Natural killer cell (primary cell): ENCODE results near the gene PDS5B. TPM values are rescaled to one million over a fixed set of nuclear protein-coding genes. Genes with fewer than 3 reads are reported as not detected.

Experiments
- ATAC-seq, 3 donors: fragments of 150-1000 bp in 2 of 3; fragments of 200-7000 bp in 1 of 3; cut with Tn5 transposase; 1 replicate in 1 of 3; 2 replicates in 2 of 3; pipeline ENCODE4 v1.10.0; 2021; ENCODE audit warnings: mild to moderate bottlenecking in 2 of 3, moderate library complexity in 2 of 3
- DNase-seq, 2 donors: peaks; one replicate each; pipeline versions ENCODE4 v3.0.0 to v3.0.0-alpha.2; 2013 to 2021; ENCODE audit warnings: mixed read lengths in 1 of 2
- H3K27ac ChIP-seq: one replicate; pipeline ENCODE4 v1.5.1; 2013; ENCODE audit warnings: mild to moderate bottlenecking, low read length
- H3K27me3 ChIP-seq: one replicate; pipeline ENCODE4 v1.6.1; 2013; ENCODE audit warnings: low read length; ENCODE audit not compliant: control insufficient read depth, insufficient read depth
- H3K36me3 ChIP-seq: one replicate; pipeline ENCODE4 v1.6.1; 2013; ENCODE audit warnings: low read length; ENCODE audit not compliant: control insufficient read depth, insufficient read depth
- H3K4me1 ChIP-seq: one replicate; pipeline ENCODE4 v1.6.1; 2013; ENCODE audit warnings: low read length; ENCODE audit not compliant: control insufficient read depth, insufficient read depth
- H3K4me3 ChIP-seq: one replicate; pipeline ENCODE4 v1.5.1; 2013; ENCODE audit warnings: low read length
- H3K9me3 ChIP-seq: one replicate; pipeline ENCODE4 v1.6.1; 2013; ENCODE audit warnings: low read length; ENCODE audit not compliant: control insufficient read depth, insufficient read depth
- H3K27ac Mint-ChIP-seq, 2 donors: one replicate each; pipeline ENCODE4 v1.8.0; 2022; ENCODE audit warnings: mild to moderate bottlenecking in 2 of 2, mixed read lengths in 2 of 2, moderate library complexity in 1 of 2
- H3K27me3 Mint-ChIP-seq, 2 donors: one replicate each; pipeline ENCODE4 v1.8.0; 2022; ENCODE audit warnings: low read depth in 2 of 2, mixed read lengths in 2 of 2
- H3K36me3 Mint-ChIP-seq: one replicate; pipeline ENCODE4 v1.8.0; 2022; ENCODE audit warnings: mixed read lengths
- H3K4me1 Mint-ChIP-seq, 2 donors: one replicate each; pipeline ENCODE4 v1.8.0; 2022; ENCODE audit warnings: mixed read lengths in 2 of 2
- H3K4me3 Mint-ChIP-seq: one replicate; pipeline ENCODE4 v1.8.0; 2022; ENCODE audit warnings: mild to moderate bottlenecking, moderate library complexity, mixed read lengths
- H3K9me3 Mint-ChIP-seq, 2 donors: one replicate each; pipeline ENCODE4 v1.8.0; 2022; ENCODE audit warnings: mixed read lengths in 2 of 2
- WGBS: methylation state at CpG from one replicate; pipeline ENCODE4 v1.1.7; 2013; ENCODE audit warnings: missing lambda C conversion rate; ENCODE audit not compliant: insufficient coverage; 5-methylcytosine and 5-hydroxymethylcytosine counted together
- intact Hi-C: fragments of 100-400 bp; cut with micrococcal nuclease; formaldehyde crosslinking; loops from one replicate; pipeline ENCODE4 v1.14.2; 2022
- total RNA-seq, 4 donors: library from RNA; stranded (reverse); fragments of 120-200 nt in 1 of 4; gene quantifications; one replicate each; pipeline versions ENCODE4 v1.2.3 to v1.2.4, GENCODE V29; 2013 to 2022
- TF ChIP-seq, protein P1 (sequence below): fragments of 200-600 bp; IDR thresholded peaks from one replicate; pipeline ENCODE4 v1.8.0; 2022; ENCODE audit warnings: antibody characterized with exemption

Gene PDS5B
- total RNA-seq, 3 donors from 2014 or later (not counting 1 experiment from before 2014, with no cell fraction given) = 59.4 to 70.6 (median 64.7) TPM

DNA sequence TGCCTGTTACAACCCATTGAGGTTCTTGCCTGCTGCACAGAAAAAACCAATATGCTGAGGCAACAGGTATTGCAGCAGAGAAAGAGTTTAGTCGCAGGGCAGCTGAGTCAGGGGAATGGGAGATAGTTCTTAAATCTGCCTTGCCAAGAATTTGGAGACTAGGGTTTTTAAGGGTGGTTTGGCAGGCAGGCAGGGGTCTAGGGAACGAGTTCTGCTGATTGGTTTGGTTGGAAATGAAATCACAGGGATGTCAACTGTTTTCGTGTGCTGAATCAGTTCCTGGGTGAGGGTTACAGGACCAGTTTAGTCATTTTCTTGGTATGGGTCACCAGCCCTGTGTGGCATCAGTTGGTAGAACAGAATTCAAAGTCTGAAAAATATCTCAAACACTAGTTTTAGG is 36.6 kb downstream of the PDS5B start:
- peaks cover 56 to 57% of the 10 kb centered on the region in 2 donors for H3K4me1 Mint-ChIP-seq
- peak overlapping the region in 1 of 2 donors; percentile 34 for H3K27ac Mint-ChIP-seq
- H3K4me1 ChIP-seq = no peaks in the 10 kb centered on the region
- H3K9me3 ChIP-seq = peaks cover 6% of the 10 kb centered on the region
- no peak overlapping the region for H3K4me3 ChIP-seq
- intact Hi-C loops = no loop called here
- TF ChIP-seq, protein P1, sequence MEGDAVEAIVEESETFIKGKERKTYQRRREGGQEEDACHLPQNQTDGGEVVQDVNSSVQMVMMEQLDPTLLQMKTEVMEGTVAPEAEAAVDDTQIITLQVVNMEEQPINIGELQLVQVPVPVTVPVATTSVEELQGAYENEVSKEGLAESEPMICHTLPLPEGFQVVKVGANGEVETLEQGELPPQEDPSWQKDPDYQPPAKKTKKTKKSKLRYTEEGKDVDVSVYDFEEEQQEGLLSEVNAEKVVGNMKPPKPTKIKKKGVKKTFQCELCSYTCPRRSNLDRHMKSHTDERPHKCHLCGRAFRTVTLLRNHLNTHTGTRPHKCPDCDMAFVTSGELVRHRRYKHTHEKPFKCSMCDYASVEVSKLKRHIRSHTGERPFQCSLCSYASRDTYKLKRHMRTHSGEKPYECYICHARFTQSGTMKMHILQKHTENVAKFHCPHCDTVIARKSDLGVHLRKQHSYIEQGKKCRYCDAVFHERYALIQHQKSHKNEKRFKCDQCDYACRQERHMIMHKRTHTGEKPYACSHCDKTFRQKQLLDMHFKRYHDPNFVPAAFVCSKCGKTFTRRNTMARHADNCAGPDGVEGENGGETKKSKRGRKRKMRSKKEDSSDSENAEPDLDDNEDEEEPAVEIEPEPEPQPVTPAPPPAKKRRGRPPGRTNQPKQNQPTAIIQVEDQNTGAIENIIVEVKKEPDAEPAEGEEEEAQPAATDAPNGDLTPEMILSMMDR = no peak
- no peak overlapping the region for H3K4me3 Mint-ChIP-seq
- H3K27ac ChIP-seq = no peak overlapping the region
- peaks cover 2% of the 10 kb centered on the region in 2 donors for H3K9me3 Mint-ChIP-seq
- H3K27me3 ChIP-seq = no peaks in the 10 kb centered on the region
- no peaks in the 10 kb centered on the region for H3K36me3 ChIP-seq
- H3K27me3 Mint-ChIP-seq = no peaks in the 10 kb centered on the region
- DNase-seq (no peak), ATAC-seq (no peak)
- H3K36me3 Mint-ChIP-seq = peaks cover 16% of the 10 kb centered on the region
- 90% methylated on average over 3 of the region's 3 CpGs for WGBS

DNA sequence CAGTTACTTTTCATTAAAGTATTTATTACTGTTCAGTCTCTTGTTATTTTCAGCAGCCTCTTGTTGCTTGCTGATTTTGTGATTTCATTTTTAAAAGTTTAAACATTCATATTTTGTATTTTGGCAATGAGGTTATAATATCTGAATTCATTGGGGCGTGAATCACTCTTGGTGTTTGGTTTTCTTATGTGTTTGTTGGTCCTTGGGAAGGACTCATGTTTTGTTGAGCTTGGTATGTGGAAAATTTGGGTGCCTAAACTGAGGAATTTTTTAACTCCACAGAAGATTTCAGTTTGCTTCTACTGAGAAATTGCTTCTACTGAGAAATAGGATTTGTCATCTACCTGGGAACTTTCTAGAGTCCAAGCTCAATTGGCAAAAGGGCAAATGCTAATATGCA is 38.2 kb downstream of the PDS5B start:
- Histone ChIP-seq H3K4me1 (no peaks in the 10 kb centered on the region), H3K36me3 (no peaks in the 10 kb centered on the region), H3K27ac (no peak overlapping the region), H3K4me3 (no peak overlapping the region), H3K27me3 (no peaks in the 10 kb centered on the region), H3K9me3 (peaks cover 6% of the 10 kb centered on the region)
- no peak for DNase-seq
- ATAC-seq = no peak
- Mint-ChIP-seq H3K27me3 (no peaks in the 10 kb centered on the region), H3K36me3 (peaks cover 16% of the 10 kb centered on the region), H3K27ac (no peak overlapping the region), H3K4me3 (no peak overlapping the region), H3K9me3 (peaks cover 2% of the 10 kb centered on the region in 2 donors), H3K4me1 (peaks cover 47 to 51% of the 10 kb centered on the region in 2 donors)
- 100% methylated on average over 1 of the region's 1 CpG for WGBS
- TF ChIP-seq, protein P1 = no peak
- intact Hi-C loops = no loop called here

DNA sequence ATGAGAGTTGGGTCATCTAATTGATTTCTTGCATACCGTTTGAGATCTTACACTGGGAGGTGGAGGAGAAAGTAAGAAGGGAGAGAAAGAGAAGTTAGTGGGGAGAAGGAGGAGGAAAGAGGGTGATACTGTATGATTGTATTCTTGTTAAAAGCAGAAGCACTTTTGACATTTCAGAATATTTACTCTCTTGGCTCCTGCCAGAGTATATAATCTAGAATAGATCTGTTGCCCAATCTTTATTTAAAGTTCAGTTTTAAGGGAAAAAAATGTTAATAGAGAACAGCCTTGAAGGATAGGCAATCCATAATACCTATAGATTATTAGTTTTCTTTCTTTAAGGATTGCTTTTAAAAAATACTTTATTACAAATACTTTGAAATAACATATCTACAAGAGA is 41.5 kb downstream of the PDS5B start:
- DNase-seq (no peak), ATAC-seq (no peak)
- peaks cover 45 to 58% of the 10 kb centered on the region in 2 donors for H3K4me1 Mint-ChIP-seq
- H3K27me3 Mint-ChIP-seq = no peaks in the 10 kb centered on the region
- H3K4me3 Mint-ChIP-seq = no peak overlapping the region
- Histone ChIP-seq H3K27ac (no peak overlapping the region), H3K36me3 (no peaks in the 10 kb centered on the region), H3K27me3 (no peaks in the 10 kb centered on the region), H3K4me3 (no peak overlapping the region), H3K9me3 (peaks cover 4% of the 10 kb centered on the region), H3K4me1 (no peaks in the 10 kb centered on the region)
- H3K27ac Mint-ChIP-seq = no peak overlapping the region
- TF ChIP-seq, protein P1 = no peak
- intact Hi-C loops = no loop called here
- peaks cover 0 to 2% of the 10 kb centered on the region in 2 donors for H3K9me3 Mint-ChIP-seq
- peaks cover 4% of the 10 kb centered on the region for H3K36me3 Mint-ChIP-seq
- 38% methylated on average over 1 of the region's 1 CpG for WGBS

DNA sequence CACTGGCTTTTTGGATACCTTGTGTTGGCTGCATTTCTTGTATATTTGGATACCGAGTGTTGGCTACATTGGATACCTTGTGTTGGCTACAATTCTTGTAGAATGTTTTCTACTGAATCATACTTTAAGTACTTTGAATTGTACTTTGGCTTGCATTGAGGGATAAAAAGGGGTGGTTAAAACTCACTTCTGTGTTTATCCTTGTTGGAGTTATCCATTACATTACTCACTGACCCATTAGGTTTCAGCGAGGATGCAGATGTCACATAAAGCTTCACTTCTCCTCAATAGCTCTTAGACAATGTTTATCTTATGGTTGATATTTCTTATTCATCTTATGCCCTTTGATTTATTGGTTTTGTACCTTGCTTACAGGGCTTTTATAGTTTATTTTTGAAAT is 43.1 kb downstream of the PDS5B start:
- Histone ChIP-seq H3K27ac (no peak overlapping the region), H3K4me1 (no peaks in the 10 kb centered on the region), H3K27me3 (no peaks in the 10 kb centered on the region), H3K4me3 (no peak overlapping the region), H3K36me3 (no peaks in the 10 kb centered on the region), H3K9me3 (no peaks in the 10 kb centered on the region)
- no peaks in the 10 kb centered on the region for H3K27me3 Mint-ChIP-seq
- WGBS = 100% methylated on average over 1 of the region's 2 CpGs
- TF ChIP-seq, protein P1 = no peak
- no peak overlapping the region for H3K27ac Mint-ChIP-seq
- no peaks in the 10 kb centered on the region for H3K36me3 Mint-ChIP-seq
- no peak for ATAC-seq
- no peak overlapping the region for H3K4me3 Mint-ChIP-seq
- peaks cover 42 to 47% of the 10 kb centered on the region in 2 donors for H3K4me1 Mint-ChIP-seq
- H3K9me3 Mint-ChIP-seq = no peaks in the 10 kb centered on the region
- DNase-seq = no peak
- intact Hi-C loops = no loop called here
